Endometrium (tissue), 2 donors: ENCODE measurements around the gene MGMT.

Experiments used
- FAIRE-seq: peaks from 2 replicates; lab custom pipeline; 2012; peaks lifted over from hg19 to GRCh38; lab: Jason Lieb, UNC
- donor health status: control.
- donor health status: control.

Gene MGMT

GRCh38 chr10:129655007-129655678, 188.1 kb downstream of the MGMT start:
- FAIRE-seq, result no peak

- FAIRE-seq, result no peak
These were observed 188.6 kb downstream of the MGMT start for GRCh38 chr10:129655679-129656031.

- FAIRE-seq, result no peak
These were observed 189.6 kb downstream of the MGMT start for GRCh38 chr10:129656642-129657041.

GRCh38 chr10:129657297-129658017, 190.4 kb downstream of the MGMT start:
- no peak for FAIRE-seq

GRCh38 chr10:129658376-129659072, 191.5 kb downstream of the MGMT start:
- no peak for FAIRE-seq

GRCh38 chr10:129659508-129660268, 192.6 kb downstream of the MGMT start:
- FAIRE-seq, result no peak

- no peak for FAIRE-seq
These were observed 193.5 kb downstream of the MGMT start for GRCh38 chr10:129660569-129660968.

GRCh38 chr10:129662426-129662825, 195.4 kb downstream of the MGMT start:
- no peak for FAIRE-seq

GRCh38 chr10:129670124-129670523, 203.1 kb downstream of the MGMT start:
- no peak for FAIRE-seq

- FAIRE-seq, result no peak
These were observed 206.3 kb downstream of the MGMT start for GRCh38 chr10:129673292-129673691.

- no peak for FAIRE-seq
These were observed 208.2 kb downstream of the MGMT start for GRCh38 chr10:129675027-129675769.

- no peak for FAIRE-seq
These were observed 209.0 kb downstream of the MGMT start for GRCh38 chr10:129676014-129676413.

- no peak for FAIRE-seq
These were observed 210.4 kb downstream of the MGMT start for GRCh38 chr10:129677377-129677927.

GRCh38 chr10:129678186-129678585, 211.1 kb downstream of the MGMT start:
- no peak for FAIRE-seq

- FAIRE-seq, result no peak
These were observed 212.2 kb downstream of the MGMT start for GRCh38 chr10:129679207-129679606.

- no peak for FAIRE-seq
These were observed 213.8 kb downstream of the MGMT start for GRCh38 chr10:129680661-129681344.

- no peak for FAIRE-seq
These were observed 214.8 kb downstream of the MGMT start for GRCh38 chr10:129681856-129682255.

- FAIRE-seq, result no peak
These were observed 216.5 kb downstream of the MGMT start for GRCh38 chr10:129683519-129683918.

- FAIRE-seq, result no peak
These were observed 216.9 kb downstream of the MGMT start for GRCh38 chr10:129683920-129684319.

- FAIRE-seq, result no peak
These were observed 218.2 kb downstream of the MGMT start for GRCh38 chr10:129685271-129685670.

- FAIRE-seq, result no peak
These were observed 222.6 kb downstream of the MGMT start for GRCh38 chr10:129689671-129690071.
